Nephron (organoid): ENCODE results near the gene SCYGR4.

Experiments used
- H3K27ac Mint-ChIP-seq, 3 experiments: 2 replicates each; pipeline ENCODE4 v1.8.0; 2020; ENCODE audit warnings: mixed read lengths in 3 of 3, mild to moderate bottlenecking in 2 of 3, moderate library complexity in 1 of 3
- H3K27me3 Mint-ChIP-seq: 2 replicates; pipeline ENCODE4 v1.8.0; 2021; ENCODE audit warnings: low read depth, mild to moderate bottlenecking, moderate library complexity, mixed read lengths
- H3K36me3 Mint-ChIP-seq: 2 replicates; pipeline ENCODE4 v1.8.0; 2020; ENCODE audit warnings: low read depth, mixed read lengths
- H3K4me1 Mint-ChIP-seq: 2 replicates; pipeline ENCODE4 v1.8.0; 2020; ENCODE audit warnings: mixed read lengths
- H3K4me3 Mint-ChIP-seq, 3 experiments: 2 replicates each; pipeline ENCODE4 v1.8.0; 2020; ENCODE audit warnings: mild to moderate bottlenecking in 3 of 3, mixed read lengths in 3 of 3, moderate library complexity in 2 of 3
- H3K9me3 Mint-ChIP-seq: 2 replicates; pipeline ENCODE4 v1.8.0; 2020; ENCODE audit warnings: mixed read lengths
- TF ChIP-seq, protein P1 (sequence below), 3 experiments: fragments of 200-600 bp; sonication (generic); IDR thresholded peaks; one replicate each; pipeline ENCODE4 v1.5.0; 2021; ENCODE audit warnings: antibody characterized with exemption in 3 of 3; ENCODE audit not compliant: unreplicated experiment in 3 of 3

The SCYGR4 gene

DNA sequence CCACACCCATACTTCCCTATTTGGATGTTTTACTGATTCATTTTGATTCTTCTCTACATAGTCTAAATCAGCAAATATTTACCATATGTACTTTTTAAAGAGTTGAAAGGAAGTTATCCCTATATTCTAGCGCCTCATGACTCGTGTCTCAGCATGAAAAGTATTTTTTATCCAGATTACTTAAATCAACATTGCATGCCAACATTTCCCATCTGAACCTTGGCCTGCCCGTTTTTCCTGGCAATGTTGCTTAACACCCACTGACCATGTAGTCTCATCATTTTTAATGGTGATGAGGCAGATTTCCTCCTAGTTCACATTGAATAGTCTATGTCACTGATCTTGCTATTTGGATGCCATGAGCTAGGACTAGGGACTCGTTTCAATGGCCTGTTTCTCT is 36.1 kb downstream of the SCYGR4 start:
- no peak overlapping the region for H3K27ac Mint-ChIP-seq
- no peaks in the 10 kb centered on the region for H3K4me1 Mint-ChIP-seq
- no peaks in the 10 kb centered on the region for H3K9me3 Mint-ChIP-seq
- peaks cover 6% of the 10 kb centered on the region for H3K27me3 Mint-ChIP-seq
- H3K4me3 Mint-ChIP-seq, result no peak overlapping the region
- TF ChIP-seq, protein P1, sequence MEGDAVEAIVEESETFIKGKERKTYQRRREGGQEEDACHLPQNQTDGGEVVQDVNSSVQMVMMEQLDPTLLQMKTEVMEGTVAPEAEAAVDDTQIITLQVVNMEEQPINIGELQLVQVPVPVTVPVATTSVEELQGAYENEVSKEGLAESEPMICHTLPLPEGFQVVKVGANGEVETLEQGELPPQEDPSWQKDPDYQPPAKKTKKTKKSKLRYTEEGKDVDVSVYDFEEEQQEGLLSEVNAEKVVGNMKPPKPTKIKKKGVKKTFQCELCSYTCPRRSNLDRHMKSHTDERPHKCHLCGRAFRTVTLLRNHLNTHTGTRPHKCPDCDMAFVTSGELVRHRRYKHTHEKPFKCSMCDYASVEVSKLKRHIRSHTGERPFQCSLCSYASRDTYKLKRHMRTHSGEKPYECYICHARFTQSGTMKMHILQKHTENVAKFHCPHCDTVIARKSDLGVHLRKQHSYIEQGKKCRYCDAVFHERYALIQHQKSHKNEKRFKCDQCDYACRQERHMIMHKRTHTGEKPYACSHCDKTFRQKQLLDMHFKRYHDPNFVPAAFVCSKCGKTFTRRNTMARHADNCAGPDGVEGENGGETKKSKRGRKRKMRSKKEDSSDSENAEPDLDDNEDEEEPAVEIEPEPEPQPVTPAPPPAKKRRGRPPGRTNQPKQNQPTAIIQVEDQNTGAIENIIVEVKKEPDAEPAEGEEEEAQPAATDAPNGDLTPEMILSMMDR (IDR thresholded peaks at IDR 0.05; ENCODE audit: unreplicated experiment in 3 of 3), result no peak
- H3K36me3 Mint-ChIP-seq, result no peaks in the 10 kb centered on the region

DNA sequence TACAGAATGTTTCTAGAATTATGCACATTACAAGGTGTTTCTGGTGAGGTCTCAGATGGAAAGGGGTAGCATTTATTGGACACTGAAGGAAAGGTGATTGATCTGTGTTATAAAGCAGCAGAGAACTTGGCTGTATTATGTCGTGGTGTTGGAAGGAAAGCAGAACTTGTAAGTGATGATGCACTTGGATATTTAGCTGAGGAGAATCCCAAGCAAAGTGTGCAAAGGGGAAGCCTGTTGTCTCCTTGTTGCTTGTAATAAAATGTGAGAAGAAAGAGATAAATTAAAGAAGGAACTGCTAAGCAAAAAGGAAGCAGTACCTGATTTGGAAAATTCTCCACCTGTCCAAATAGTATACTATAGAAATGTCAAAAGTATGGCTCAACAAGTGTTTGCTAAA is 37.1 kb downstream of the SCYGR4 start:
- Mint-ChIP-seq H3K27ac (no peak overlapping the region), H3K36me3 (no peaks in the 10 kb centered on the region), H3K9me3 (no peaks in the 10 kb centered on the region), H3K27me3 (peaks cover 6% of the 10 kb centered on the region), H3K4me3 (no peak overlapping the region), H3K4me1 (no peaks in the 10 kb centered on the region)
- TF ChIP-seq, protein P1 (IDR thresholded peaks at IDR 0.05; ENCODE audit: unreplicated experiment in 3 of 3), result no peak

DNA sequence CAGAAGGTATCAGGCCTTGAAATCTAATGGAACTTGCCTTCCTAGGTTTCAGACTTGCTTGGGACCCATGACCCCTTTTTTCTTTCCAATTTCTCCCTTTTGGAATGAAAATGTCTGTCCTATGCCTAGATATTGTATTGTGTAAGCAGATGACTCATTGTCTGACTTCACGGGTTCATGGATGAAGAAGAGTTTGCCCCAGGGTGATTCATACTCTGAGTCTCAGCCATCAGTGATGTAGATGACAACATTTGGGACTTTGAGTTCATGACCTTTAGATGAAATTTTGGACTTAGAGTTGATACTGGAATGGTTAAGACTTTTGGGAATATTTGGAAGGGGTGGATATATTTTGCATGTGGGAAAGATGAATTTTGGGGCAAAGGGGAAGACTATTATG is 38.2 kb downstream of the SCYGR4 start:
- Mint-ChIP-seq H3K4me3 (no peak overlapping the region), H3K36me3 (no peaks in the 10 kb centered on the region), H3K4me1 (no peaks in the 10 kb centered on the region), H3K27me3 (peaks cover 6% of the 10 kb centered on the region), H3K27ac (no peak overlapping the region), H3K9me3 (no peaks in the 10 kb centered on the region)
- TF ChIP-seq, protein P1 (IDR thresholded peaks at IDR 0.05; ENCODE audit: unreplicated experiment in 3 of 3), result no peak

DNA sequence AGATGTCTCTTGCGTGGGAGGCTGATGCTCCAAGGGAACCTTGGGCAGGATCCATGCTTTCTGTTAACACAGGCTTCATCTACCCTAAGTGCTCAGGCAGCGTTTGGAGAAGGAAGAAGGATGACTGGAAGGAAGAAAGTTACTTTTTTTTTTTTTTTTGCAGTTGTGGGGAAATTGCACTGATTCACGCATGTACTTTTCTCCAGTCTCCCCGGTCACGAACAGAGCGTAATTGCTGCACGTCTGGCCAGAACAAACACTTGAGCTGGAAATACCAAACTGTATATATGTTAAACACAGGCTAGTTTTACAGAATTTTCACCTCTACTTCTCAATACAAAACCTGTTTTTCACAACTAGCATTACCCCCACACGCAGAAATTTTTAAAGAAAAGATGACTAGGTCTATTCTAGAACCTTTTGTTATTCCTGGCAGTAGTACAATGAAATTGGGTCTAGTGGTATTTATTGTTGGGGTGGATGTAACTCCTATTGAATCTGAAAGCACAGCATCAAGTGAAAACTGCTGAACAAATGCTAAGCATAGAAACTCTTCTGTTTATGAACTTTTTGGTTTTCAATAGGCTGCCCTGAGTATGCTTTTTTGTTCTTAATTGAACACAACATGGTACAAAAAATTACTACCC is 40.0 kb downstream of the SCYGR4 start:
- Mint-ChIP-seq H3K4me3 (no peak overlapping the region), H3K27ac (no peak overlapping the region), H3K4me1 (no peaks in the 10 kb centered on the region), H3K9me3 (no peaks in the 10 kb centered on the region), H3K36me3 (no peaks in the 10 kb centered on the region), H3K27me3 (peaks cover 6% of the 10 kb centered on the region)
- TF ChIP-seq, protein P1 (IDR thresholded peaks at IDR 0.05; ENCODE audit: unreplicated experiment in 3 of 3), result no peak

DNA sequence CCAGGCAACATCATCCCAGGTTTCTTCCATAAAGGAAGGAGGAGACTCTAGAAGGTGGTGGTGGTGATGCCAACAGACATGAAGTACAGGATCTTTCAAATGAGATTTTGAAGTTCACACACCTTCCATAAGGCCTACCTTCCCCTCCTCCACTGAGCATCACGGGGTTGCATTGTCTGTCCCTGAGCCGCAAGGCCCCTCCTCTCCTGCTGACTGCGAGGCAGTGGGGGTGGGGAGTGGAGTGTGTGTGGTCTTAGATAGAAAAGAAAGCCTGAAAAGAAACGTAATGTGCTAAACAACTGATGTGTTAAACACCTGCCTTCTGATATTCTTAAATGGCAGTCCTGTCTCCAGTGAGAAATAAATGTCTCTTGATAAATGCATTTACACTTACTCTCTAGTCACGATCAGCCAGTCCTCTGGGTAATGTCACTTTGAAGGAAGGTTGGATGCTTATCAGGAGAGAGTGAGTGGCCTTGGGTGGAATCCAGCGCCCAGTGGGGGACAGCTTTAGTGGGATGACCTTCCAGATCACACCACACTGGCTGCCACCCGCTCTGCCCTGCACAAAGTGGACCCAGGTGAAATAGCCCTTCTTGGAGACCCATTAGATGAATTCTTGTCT is 43.8 kb downstream of the SCYGR4 start:
- peaks cover 6% of the 10 kb centered on the region for H3K27me3 Mint-ChIP-seq
- no peaks in the 10 kb centered on the region for H3K4me1 Mint-ChIP-seq
- H3K27ac Mint-ChIP-seq, result no peak overlapping the region
- TF ChIP-seq, protein P1 (IDR thresholded peaks at IDR 0.05; ENCODE audit: unreplicated experiment in 3 of 3), result no peak
- H3K9me3 Mint-ChIP-seq, result no peaks in the 10 kb centered on the region
- H3K36me3 Mint-ChIP-seq, result no peaks in the 10 kb centered on the region
- no peak overlapping the region for H3K4me3 Mint-ChIP-seq

DNA sequence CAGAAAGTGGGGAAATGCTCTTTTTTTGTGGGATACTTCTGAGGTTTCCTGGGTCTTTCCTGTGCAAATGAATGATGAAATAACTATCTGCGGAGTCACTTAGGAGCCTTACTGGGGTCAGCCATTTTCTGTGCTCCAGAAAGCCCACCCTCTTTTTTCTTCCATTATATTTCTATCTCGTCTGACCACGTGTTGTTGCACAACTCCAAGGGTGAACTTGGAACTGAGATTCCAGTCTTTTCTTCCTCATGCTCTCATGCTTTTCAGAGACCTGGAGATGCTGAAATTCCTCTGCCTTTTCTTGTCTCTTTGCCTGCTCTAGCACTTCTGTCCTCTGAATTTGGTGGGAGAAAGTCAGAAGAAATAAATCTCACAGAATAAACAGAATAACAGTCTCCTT is 44.5 kb downstream of the SCYGR4 start:
- peaks cover 6% of the 10 kb centered on the region for H3K27me3 Mint-ChIP-seq
- no peak overlapping the region for H3K4me3 Mint-ChIP-seq
- no peaks in the 10 kb centered on the region for H3K36me3 Mint-ChIP-seq
- TF ChIP-seq, protein P1 (IDR thresholded peaks at IDR 0.05; ENCODE audit: unreplicated experiment in 3 of 3), result no peak
- H3K4me1 Mint-ChIP-seq, result no peaks in the 10 kb centered on the region
- no peak overlapping the region for H3K27ac Mint-ChIP-seq
- no peaks in the 10 kb centered on the region for H3K9me3 Mint-ChIP-seq
